ENCODE measurements around the gene ROBO1.

The ROBO1 gene

GRCh38 chr3:78861156-78861555 lies 906.6 kb downstream of the ROBO1 start:
- DNase-seq: no peak

GRCh38 chr3:78860567-78860966 lies 907.2 kb downstream of the ROBO1 start:
- no peak for DNase-seq

DNA sequence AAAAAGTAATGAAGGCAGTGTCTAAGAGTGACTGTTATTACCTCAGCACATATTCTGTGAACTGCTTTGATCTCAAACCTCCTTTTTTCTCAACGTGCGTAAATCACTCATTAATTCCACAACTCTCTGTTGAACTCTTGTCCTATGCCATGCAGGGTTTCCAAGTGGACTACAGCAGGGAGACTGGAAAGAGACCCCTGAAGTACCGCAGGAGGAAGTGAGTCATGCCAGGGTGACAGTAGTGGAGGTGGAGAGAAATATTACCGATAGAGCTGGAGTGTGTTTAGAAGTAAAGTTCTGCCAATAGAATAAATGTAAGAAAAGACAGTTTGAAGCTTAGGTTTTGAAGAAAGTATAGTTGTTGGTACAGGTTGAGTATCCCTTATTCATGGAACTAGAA lies 908.9 kb downstream of the ROBO1 start:
- DNase-seq: no peak

DNA sequence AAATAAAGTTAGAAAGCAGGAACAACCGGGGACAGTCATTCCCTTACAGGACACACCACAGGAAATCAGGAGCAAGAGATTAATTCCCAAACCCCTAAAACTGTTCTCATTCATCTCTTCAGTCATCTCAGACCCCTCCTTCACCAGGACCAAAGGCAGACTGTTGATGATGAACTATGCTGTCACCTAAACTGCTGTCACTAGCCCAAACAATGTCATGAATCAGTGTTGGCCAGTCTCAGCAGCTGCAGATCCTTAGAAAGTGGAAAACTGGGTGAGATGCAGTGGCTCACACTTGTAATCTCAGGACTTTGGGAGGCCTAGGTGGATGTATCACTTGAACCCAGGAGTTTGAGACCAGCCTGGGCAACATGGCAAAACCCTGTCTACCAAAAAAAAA lies 909.6 kb downstream of the ROBO1 start:
- no peak for DNase-seq

- no peak for DNase-seq
These were observed 910.2 kb downstream of the ROBO1 start for GRCh38 chr3:78857494-78858111.

DNA sequence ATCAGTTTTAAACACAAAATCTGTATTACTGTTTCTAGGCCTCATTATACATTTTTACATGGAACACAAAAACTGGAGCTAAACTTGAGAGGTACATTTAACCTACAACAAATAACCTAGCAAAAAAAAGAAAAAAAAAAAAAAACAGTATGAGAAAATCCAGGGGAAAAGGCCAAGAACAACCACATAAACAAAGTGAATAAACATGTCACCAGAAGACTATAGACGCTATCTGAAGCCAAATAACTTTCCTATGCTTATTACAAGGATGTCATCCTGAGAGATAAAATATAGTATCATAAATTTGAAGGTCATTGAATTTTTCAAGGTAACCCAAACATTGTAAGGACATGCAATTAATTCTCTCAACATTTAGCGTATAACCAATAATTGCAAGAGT lies 911.6 kb downstream of the ROBO1 start:
- no peak for DNase-seq

- DNase-seq: no peak
These were observed 912.6 kb downstream of the ROBO1 start for GRCh38 chr3:78855190-78855589.

GRCh38 chr3:78848392-78849288 lies 919.2 kb downstream of the ROBO1 start:
- no peak for DNase-seq

DNA sequence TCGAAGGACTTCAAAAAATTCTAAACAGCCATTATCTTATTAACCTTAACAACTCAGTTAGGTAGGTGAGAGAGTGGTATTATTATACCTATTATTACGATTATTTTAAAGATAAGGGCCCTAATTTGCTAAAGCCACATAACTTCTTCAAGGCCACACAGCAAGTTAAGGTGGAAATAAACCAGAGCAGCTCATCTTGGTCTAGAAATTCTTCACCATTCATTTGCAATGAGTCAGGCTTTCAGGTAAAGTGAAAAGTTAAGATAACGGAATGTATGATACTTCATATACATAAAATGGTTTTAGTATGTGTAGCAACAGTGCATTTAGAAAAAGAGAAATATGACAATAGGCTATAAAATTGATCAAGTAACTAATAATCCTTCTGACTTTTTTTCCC lies 920.2 kb downstream of the ROBO1 start:
- no peak for DNase-seq

- DNase-seq: no peak
These were observed 920.6 kb downstream of the ROBO1 start for GRCh38 chr3:78847203-78847602.

GRCh38 chr3:78846718-78847117 lies 921.1 kb downstream of the ROBO1 start:
- DNase-seq: no peak

GRCh38 chr3:78845605-78846004 lies 922.2 kb downstream of the ROBO1 start:
- DNase-seq: no peak

GRCh38 chr3:78844307-78844706 lies 923.5 kb downstream of the ROBO1 start:
- no peak for DNase-seq

GRCh38 chr3:78839693-78840092 lies 928.1 kb downstream of the ROBO1 start:
- DNase-seq: no peak

DNA sequence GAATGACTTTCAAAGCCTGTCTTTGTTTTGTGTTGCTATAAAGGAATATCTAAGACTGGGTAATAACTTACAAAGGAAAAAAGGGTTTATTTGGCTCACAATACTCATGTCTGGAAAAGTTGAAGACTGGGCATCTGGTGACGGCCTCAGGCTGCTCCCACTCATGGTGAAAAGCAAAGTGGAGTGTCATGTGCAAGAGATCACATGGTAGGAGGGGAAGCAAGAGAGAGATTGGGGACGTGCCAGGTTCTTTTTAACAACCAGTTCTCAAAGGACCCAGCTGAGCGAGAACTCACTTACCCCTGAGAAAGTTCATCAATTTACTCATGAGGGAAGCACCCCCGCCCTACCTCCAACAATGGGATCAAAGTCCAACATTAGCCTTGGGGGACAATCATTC lies 929.4 kb downstream of the ROBO1 start:
- no peak for DNase-seq

- no peak for DNase-seq
These were observed 932.9 kb downstream of the ROBO1 start for GRCh38 chr3:78834910-78835309.

GRCh38 chr3:78832785-78833204 lies 935.0 kb downstream of the ROBO1 start:
- no peak for DNase-seq

DNA sequence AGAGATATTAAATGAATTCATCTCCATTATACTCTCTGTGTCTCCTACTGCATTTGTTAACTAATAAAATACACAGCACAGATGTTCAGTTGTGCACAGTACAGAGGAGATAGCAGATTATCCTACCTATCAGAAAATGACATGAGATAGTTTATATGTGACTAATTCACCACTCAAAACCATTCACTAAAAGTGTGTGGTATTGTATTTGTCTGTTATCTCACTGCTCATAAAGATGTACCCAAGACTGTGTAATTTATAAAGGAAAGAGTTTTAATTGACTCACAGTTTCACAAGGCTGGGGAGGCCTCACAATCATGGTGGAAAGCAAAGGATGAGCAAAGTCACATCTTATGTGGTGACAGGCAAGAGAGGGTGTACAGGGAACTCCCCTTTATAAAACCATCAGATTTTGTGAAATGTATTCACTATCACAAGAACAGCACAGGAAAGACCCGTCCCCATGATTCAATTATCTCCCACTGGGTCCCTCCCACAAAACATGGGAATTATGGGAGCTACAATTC lies 936.3 kb downstream of the ROBO1 start:
- DNase-seq: no peak

DNA sequence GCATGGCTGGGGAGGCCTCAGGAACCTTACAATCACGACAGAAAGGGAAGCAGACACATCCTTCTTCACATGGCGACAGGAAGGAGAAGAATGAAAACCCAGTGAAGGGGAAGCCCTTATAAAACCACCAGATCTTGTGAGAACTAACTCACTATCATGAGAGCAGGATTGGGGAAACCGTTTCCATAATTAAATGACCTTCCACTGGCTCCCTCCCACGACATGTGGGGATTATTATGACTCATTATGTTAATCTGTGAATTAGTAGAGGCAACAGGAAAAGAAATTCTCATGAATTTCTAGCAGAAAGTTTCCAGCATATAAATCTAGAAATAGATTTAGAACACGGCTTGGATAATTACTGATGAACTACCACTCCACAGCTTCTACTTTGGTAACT lies 937.3 kb downstream of the ROBO1 start:
- DNase-seq: no peak

- no peak for DNase-seq
These were observed 940.2 kb downstream of the ROBO1 start for GRCh38 chr3:78827618-78828017.

DNA sequence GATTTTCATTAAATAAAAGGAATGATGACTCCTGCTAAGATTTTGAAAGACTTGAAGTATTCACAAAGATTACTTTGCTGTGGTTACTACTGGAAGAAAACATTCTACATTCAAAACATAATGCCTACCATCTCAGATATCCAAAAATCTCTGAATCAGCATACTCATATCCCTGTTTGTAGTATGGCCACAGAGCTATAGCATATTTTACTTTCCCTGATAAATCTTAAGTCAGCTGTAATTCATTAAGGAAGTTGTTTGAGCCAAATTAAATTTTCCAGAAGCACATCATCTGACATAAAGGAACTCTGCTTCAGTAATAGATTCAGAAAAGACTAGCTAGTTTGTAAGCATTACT lies 942.0 kb downstream of the ROBO1 start:
- no peak for DNase-seq

DNA sequence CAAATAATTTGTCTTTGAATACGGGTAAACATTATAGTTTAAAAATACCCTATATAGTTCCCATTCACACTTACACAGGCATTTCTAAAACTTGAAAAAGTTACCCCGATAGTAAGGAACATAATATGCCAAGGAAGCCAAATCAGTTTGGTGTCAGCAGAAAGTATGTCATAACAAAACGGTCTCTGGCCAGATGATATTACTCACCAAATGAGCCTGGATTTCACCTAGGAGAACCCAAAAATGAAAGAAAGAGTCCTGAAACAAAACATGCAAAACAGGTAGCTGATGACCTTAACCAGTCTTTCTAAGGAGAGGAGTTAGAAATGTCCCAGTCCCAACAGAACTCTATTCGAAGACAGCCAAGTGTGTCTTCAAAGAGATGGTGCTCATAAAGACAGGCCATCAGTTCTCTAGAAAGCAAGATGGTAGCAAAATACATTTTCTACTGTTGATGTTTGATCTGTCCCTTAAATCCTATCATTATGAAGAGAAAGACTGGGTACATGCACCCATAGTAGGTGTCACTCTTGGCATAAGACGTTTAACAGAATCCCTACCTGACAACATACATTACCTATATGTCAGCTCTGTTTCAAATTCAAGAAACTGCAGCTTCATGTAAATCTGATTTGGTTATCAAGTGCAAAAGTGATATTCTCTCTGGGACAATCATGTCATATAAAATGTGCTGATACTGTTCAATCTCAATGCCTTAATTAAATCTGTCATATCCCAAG lies 942.5 kb downstream of the ROBO1 start:
- no peak for DNase-seq

DNA sequence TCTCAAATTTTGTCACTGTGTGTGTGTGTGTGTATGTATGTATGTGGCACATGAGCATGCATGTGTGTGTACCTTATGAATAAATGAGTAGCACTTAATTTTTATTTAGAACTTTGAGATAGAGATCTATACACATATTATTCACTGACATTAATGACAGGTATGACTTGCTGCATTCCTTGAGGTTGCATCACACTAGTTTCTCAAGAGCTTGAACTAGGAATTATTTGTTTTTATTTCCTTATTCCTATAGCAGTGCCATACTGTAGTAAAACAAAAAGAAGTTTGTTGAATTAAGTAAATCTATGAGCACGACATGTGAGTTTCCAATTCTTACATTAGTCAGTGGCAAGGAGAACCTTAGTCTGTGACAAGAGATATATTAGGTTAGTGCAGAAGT lies 943.9 kb downstream of the ROBO1 start:
- no peak for DNase-seq

GRCh38 chr3:78823434-78823833 lies 944.4 kb downstream of the ROBO1 start:
- no peak for DNase-seq
